ENCODE results near the gene NAT14.

DNA sequence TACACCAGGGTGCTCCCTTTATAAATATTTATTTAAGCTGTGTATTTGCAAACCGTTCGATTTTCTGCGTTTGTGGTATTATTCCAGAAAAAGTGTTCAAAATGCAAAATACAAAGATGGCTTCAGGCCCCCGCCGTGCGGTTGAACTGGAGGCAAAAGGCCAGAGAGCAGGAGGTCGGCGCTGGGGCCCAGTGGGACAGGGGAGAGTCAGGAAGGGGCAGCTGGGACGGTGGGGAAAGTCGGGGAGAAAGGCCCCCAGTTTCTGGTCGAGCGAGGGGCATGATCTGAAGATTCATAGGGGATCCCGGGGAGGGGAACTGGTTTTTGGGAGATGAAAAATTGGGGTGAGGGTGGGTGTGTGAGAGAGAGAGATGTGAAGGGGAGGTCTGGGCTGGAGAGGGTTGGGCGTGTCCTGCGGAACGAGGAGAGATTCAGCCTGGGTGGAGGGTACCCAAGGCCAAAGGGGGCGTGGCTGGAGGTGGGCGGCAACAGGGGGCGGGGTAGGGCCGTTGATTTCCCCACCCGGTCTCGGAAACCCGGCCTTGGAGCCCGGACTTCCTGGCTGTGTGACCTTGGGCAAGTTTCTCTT, 24.2 kb upstream of the NAT14 start:
- TF ChIP-seq POLR2AphosphoS5 (IDR thresholded peaks at IDR 0.05; ENCODE audit: low read depth, low read length): no peak
- TF ChIP-seq TAF1 (IDR thresholded peaks at IDR 0.05; ENCODE audit: borderline replicate concordance, low read depth, low read length): no peak
- no peak for TF ChIP-seq POLR2A (IDR thresholded peaks at IDR 0.05; ENCODE audit: low read depth, low read length)

Measured in GM12892 (cell line).